Choroid plexus epithelial cell (primary cell): ENCODE data around the gene SENP8.

ENCODE experiments used
- DNase-seq: peaks from one replicate; pipeline ENCODE4 v3.0.0-alpha.2; 2010; ENCODE audit warnings: low read depth
- H3K4me3 ChIP-seq: 2 replicates; pipeline ENCODE4 v1.5.1; 2011; ENCODE audit warnings: low read depth, mild to moderate bottlenecking, control low read depth, low read length, moderate library complexity
- CTCF ChIP-seq: conservative IDR thresholded peaks from 2 replicates; pipeline ENCODE4 v1.5.1; 2011; ENCODE audit warnings: low read depth, mild to moderate bottlenecking, control low read depth, inconsistent platforms, low read length, moderate library complexity

Gene SENP8

GRCh38 chr15:72182244-72182643, 64.0 kb downstream of the SENP8 start:
- no peak for DNase-seq
- no peak for TF ChIP-seq CTCF
- no peak overlapping the region for H3K4me3 ChIP-seq

GRCh38 chr15:72182673-72183072, 64.5 kb downstream of the SENP8 start:
- TF ChIP-seq CTCF = no peak
- DNase-seq = peak; percentile 57
- no peak overlapping the region for H3K4me3 ChIP-seq

GRCh38 chr15:72183781-72184164, 65.6 kb downstream of the SENP8 start:
- DNase-seq = no peak
- H3K4me3 ChIP-seq = peak overlapping the region; percentile 41
- no peak for TF ChIP-seq CTCF

- peak; percentile 22 for DNase-seq
- H3K4me3 ChIP-seq = peak overlapping the region; percentile 41
- TF ChIP-seq CTCF = no peak
Observed at GRCh38 chr15:72184165-72184811, 66.1 kb downstream of the SENP8 start.

GRCh38 chr15:72189250-72189902, 71.2 kb downstream of the SENP8 start:
- no peak for TF ChIP-seq CTCF
- DNase-seq = no peak
- H3K4me3 ChIP-seq = no peak overlapping the region

DNA sequence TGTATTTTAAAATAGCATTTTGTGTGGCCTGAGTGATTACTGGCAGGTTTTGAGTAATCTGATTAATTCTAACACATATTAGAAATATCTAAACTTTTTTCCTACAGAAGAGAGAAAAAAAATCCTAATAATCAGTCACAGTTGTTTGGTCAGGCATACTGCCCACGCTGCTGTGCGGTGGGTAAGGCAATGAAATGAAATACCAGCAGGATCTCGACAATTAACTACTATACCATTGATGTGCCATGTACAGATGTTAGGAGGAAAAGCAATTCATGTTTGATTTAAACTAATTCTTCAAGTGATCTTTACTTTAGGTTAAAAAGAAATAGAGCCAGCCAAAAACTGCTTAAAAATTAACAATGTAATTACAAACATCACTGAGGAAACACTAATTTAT, 74.2 kb downstream of the SENP8 start:
- no peak overlapping the region for H3K4me3 ChIP-seq
- DNase-seq = no peak
- TF ChIP-seq CTCF = no peak
